HepG2 (cell line): ENCODE results near the gene GRK3. TPM values are rescaled to one million over a fixed set of nuclear protein-coding genes. Genes with fewer than 3 reads are reported as not detected.

Source experiments
- ARNTL ChIP-seq: sonication (generic); formaldehyde crosslinking; IDR thresholded peaks from 2 replicates; pipeline ENCODE4 v1.4.0; 2020; ENCODE audit warnings: mild to moderate bottlenecking, missing genetic modification reagents
- CBX2 ChIP-seq, 2 experiments: fragments of 200-600 bp in 1 of 2; sonication (generic); formaldehyde crosslinking in 1 of 2; IDR thresholded peaks; 2 replicates each; pipeline versions ENCODE4 v1.7.0 to v1.8.1; 2018 to 2022; ENCODE audit warnings: low read depth in 2 of 2, low read length in 1 of 2, mild to moderate bottlenecking in 1 of 2, missing genetic modification reagents in 1 of 2
- DR1 ChIP-seq: sonication (generic); formaldehyde crosslinking; IDR thresholded peaks from 2 replicates; pipeline ENCODE4 v1.8.0; 2021; ENCODE audit warnings: mild to moderate bottlenecking, missing genetic modification reagents, inconsistent platforms
- EED ChIP-seq: sonication (generic); formaldehyde crosslinking; IDR thresholded peaks from 2 replicates; pipeline ENCODE4 v1.5.0; 2020; ENCODE audit warnings: mild to moderate bottlenecking, missing genetic modification reagents
- EP300 ChIP-seq, 3 experiments: sonication (generic) in 1 of 3; formaldehyde crosslinking in 1 of 3; IDR thresholded peaks; 2 replicates each; pipeline versions ENCODE4 v1.5.1 to v1.6.1; 2011 to 2020; ENCODE audit warnings: low read depth in 2 of 3, low read length in 2 of 3, borderline replicate concordance in 1 of 3, improper control_type of control experiment in 1 of 3, mild to moderate bottlenecking in 1 of 3, missing genetic modification reagents in 1 of 3, moderate library complexity in 1 of 3
- FOXJ3 ChIP-seq: sonication (generic); formaldehyde crosslinking; IDR thresholded peaks from 2 replicates; pipeline ENCODE4 v1.4.0; 2020; ENCODE audit warnings: missing genetic modification reagents, mild to moderate bottlenecking, borderline replicate concordance
- FOXK1 ChIP-seq: sonication (generic); formaldehyde crosslinking; IDR thresholded peaks from 2 replicates; pipeline ENCODE4 v1.4.0; 2020; ENCODE audit warnings: low read depth, missing genetic modification reagents, borderline replicate concordance
- GTF2F1 ChIP-seq: fragments of 150-350 bp; IDR thresholded peaks from 2 replicates; pipeline ENCODE4 v1.6.1; 2014; ENCODE audit warnings: low read length
- KDM1A ChIP-seq: IDR thresholded peaks from 2 replicates; pipeline ENCODE4 v1.6.1; 2016; ENCODE audit warnings: missing compliant biosample characterization
- PAF1 ChIP-seq: IDR thresholded peaks from 2 replicates; pipeline ENCODE4 v1.6.1; 2016; ENCODE audit warnings: missing genetic modification reagents, missing compliant biosample characterization
- RXRB ChIP-seq: IDR thresholded peaks from 2 replicates; pipeline ENCODE4 v1.6.1; 2016; ENCODE audit warnings: borderline replicate concordance, missing genetic modification reagents, missing compliant biosample characterization
- SALL1 ChIP-seq: sonication (generic); formaldehyde crosslinking; IDR thresholded peaks from 2 replicates; pipeline ENCODE4 v1.8.0; 2022; ENCODE audit warnings: mild to moderate bottlenecking, missing genetic modification reagents
- SUZ12 ChIP-seq: fragments of 150-350 bp; IDR thresholded peaks from 2 replicates; pipeline ENCODE4 v1.6.1; 2014; ENCODE audit warnings: low read depth, low read length
- ZFYVE20 ChIP-seq: sonication (generic); formaldehyde crosslinking; IDR thresholded peaks from 2 replicates; pipeline ENCODE4 v1.8.0; 2023; ENCODE audit warnings: low read depth, mild to moderate bottlenecking, moderate library complexity, missing genetic modification reagents, borderline replicate concordance
- ZNF121 ChIP-seq: sonication (generic); formaldehyde crosslinking; IDR thresholded peaks from 2 replicates; pipeline ENCODE4 v1.5.0; 2020; ENCODE audit warnings: mild to moderate bottlenecking, missing genetic modification reagents
- ZNF280D ChIP-seq: sonication (generic); formaldehyde crosslinking; IDR thresholded peaks from 2 replicates; pipeline ENCODE4 v1.5.1; 2020; ENCODE audit warnings: mild to moderate bottlenecking, missing genetic modification reagents
- ZNF337 ChIP-seq: sonication (generic); formaldehyde crosslinking; IDR thresholded peaks from 2 replicates; pipeline ENCODE4 v1.5.1; 2020; ENCODE audit warnings: missing genetic modification reagents, low read depth, mild to moderate bottlenecking, borderline replicate concordance
- ZNF580 ChIP-seq: IDR thresholded peaks from 2 replicates; pipeline ENCODE4 v1.6.1; 2016; ENCODE audit warnings: low read depth, borderline replicate concordance
- ZSCAN21 ChIP-seq: sonication (generic); formaldehyde crosslinking; IDR thresholded peaks from 2 replicates; pipeline ENCODE4 v1.8.0; 2022; ENCODE audit warnings: mild to moderate bottlenecking, missing genetic modification reagents, moderate library complexity, borderline replicate concordance
- ZSCAN31 ChIP-seq: sonication (generic); formaldehyde crosslinking; IDR thresholded peaks from 2 replicates; pipeline ENCODE4 v1.5.0; 2020; ENCODE audit warnings: low read depth, mild to moderate bottlenecking, missing genetic modification reagents
- polyA plus RNA-seq, 8 experiments: library from polyadenylated mRNA; depleted of rRNA in 3 of 8; stranded (reverse) in 7 of 8; unstranded in 1 of 8; fragments of >200 nt; fragmentation: Illumina TruSeq in 4 of 8; extraction: Trizol in 4 of 8; gene quantifications; 2 replicates each; pipeline versions ENCODE4 v1.2.1 to v1.2.3, GENCODE V29; 2011 to 2016; ENCODE audit warnings: low read depth in 4 of 8, missing spikeins in 1 of 8, mixed read lengths in 1 of 8; ENCODE audit not compliant: insufficient read depth in 1 of 8
- total RNA-seq, 5 experiments: library from RNA; depleted of rRNA; stranded (reverse); fragments of >200 nt; fragmentation: Illumina TruSeq; extraction: Trizol; gene quantifications; 2 replicates each; pipeline ENCODE4 v1.2.3, GENCODE V29; 2016; ENCODE audit warnings: low read depth in 1 of 5
- TF ChIP-seq, protein P1 (sequence below): sonication (generic); formaldehyde crosslinking; IDR thresholded peaks from 2 replicates; pipeline ENCODE4 v1.9.0; 2021; ENCODE audit warnings: missing genetic modification reagents, borderline replicate concordance
- TF ChIP-seq, protein P2 (sequence below): sonication (generic); formaldehyde crosslinking; IDR thresholded peaks from 2 replicates; pipeline ENCODE4 v1.4.0; 2020; ENCODE audit warnings: missing genetic modification reagents

The GRK3 gene
- total and polyA plus RNA-seq, 2 of the 13 experiments (the other 11 are each of a cell fraction or from before 2014, with no cell fraction given): 8.5 to 16.7 TPM

DNA sequence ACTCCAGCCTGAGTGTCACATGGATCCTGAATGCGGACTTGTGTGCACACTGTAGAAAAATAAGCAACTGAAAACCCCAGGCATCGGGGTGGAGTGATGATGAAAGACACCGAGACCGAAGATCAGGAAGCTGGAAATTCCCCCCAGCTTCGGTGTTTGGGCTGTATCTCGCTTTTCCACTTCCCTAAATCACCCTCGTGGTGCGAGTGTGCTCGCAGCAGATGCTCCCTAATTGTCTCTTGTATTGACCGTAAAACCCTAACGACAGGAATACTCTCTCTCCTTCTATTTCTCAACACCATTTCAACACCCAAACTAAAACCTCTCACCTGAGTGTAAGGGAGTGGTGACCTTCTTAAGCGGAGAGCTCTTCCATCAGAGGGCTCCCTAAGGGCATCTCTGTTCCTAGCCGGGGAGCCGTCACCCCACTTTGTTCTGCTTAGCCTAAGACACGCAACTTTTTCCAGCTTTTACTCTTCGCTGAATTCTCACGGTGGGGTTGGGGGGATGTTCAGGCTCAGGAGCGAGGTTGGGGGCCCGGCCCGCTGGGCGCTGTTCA, 635 bp upstream of the GRK3 start (continued):
- TF ChIP-seq GTF2F1 (no peak), ZNF280D (CRISPR knock-in tag) (no peak), RXRB (CRISPR knock-in tag) (no peak), ZSCAN21 (no peak), CBX2 (IDR thresholded peaks at IDR 0.05; ENCODE audit: low read depth, low read length) (no peak), CBX2 (CRISPR knock-in tag; IDR thresholded peaks at IDR 0.05; ENCODE audit: low read depth) (no peak), FOXK1 (CRISPR knock-in tag) (0 out of 2 replicates have a peak, but pooled peaks have one; percentile 17), ARNTL (CRISPR knock-in tag) (0 out of 2 replicates have a peak, but pooled peaks have one; percentile 69), ZNF337 (CRISPR knock-in tag) (no peak), SALL1 (CRISPR knock-in tag) (peak; percentile 22; the same call in 1 of the 2 replicates), ZFYVE20 (CRISPR knock-in tag) (no peak), DR1 (CRISPR knock-in tag) (no peak), SUZ12 (no peak), ZNF121 (no peak), ZNF580 (CRISPR knock-in tag) (no peak), EED (CRISPR knock-in tag) (no peak), FOXJ3 (CRISPR knock-in tag) (no peak), PAF1 (CRISPR knock-in tag) (no peak), ZSCAN31 (CRISPR knock-in tag) (no peak), EP300 (IDR thresholded peaks at IDR 0.05; ENCODE audit: low read depth in 2 of 2, low read length in 2 of 2) (0 out of 4 replicates have a peak, but pooled peaks of 1 of the 2 experiments have one; percentile 16), EP300 (CRISPR knock-in tag; IDR thresholded peaks at IDR 0.05; ENCODE audit: borderline replicate concordance) (no peak), KDM1A (CRISPR knock-in tag) (no peak)
- TF ChIP-seq, protein P1, sequence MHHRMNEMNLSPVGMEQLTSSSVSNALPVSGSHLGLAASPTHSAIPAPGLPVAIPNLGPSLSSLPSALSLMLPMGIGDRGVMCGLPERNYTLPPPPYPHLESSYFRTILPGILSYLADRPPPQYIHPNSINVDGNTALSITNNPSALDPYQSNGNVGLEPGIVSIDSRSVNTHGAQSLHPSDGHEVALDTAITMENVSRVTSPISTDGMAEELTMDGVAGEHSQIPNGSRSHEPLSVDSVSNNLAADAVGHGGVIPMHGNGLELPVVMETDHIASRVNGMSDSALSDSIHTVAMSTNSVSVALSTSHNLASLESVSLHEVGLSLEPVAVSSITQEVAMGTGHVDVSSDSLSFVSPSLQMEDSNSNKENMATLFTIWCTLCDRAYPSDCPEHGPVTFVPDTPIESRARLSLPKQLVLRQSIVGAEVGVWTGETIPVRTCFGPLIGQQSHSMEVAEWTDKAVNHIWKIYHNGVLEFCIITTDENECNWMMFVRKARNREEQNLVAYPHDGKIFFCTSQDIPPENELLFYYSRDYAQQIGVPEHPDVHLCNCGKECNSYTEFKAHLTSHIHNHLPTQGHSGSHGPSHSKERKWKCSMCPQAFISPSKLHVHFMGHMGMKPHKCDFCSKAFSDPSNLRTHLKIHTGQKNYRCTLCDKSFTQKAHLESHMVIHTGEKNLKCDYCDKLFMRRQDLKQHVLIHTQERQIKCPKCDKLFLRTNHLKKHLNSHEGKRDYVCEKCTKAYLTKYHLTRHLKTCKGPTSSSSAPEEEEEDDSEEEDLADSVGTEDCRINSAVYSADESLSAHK (CRISPR knock-in tag): no peak
- TF ChIP-seq, protein P2, sequence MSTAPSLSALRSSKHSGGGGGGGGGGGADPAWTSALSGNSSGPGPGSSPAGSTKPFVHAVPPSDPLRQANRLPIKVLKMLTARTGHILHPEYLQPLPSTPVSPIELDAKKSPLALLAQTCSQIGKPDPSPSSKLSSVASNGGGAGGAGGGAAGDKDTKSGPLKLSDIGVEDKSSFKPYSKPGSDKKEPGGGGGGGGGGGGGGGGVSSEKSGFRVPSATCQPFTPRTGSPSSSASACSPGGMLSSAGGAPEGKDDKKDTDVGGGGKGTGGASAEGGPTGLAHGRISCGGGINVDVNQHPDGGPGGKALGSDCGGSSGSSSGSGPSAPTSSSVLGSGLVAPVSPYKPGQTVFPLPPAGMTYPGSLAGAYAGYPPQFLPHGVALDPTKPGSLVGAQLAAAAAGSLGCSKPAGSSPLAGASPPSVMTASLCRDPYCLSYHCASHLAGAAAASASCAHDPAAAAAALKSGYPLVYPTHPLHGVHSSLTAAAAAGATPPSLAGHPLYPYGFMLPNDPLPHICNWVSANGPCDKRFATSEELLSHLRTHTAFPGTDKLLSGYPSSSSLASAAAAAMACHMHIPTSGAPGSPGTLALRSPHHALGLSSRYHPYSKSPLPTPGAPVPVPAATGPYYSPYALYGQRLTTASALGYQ (CRISPR knock-in tag): no peak
